NCI-H187 (cell line): ENCODE data around the gene MYL12B.
"Not testable (repeated sequence)": the region's sequence is repeated elsewhere in the genome, so short reads cannot be mapped to it uniquely, and the experiment has no call there.

Source experiments
- DNase-seq, 2 experiments: peaks; one replicate each; lab custom pipeline; 2025; lab: John Stamatoyannopoulos, UW

Gene MYL12B

DNA sequence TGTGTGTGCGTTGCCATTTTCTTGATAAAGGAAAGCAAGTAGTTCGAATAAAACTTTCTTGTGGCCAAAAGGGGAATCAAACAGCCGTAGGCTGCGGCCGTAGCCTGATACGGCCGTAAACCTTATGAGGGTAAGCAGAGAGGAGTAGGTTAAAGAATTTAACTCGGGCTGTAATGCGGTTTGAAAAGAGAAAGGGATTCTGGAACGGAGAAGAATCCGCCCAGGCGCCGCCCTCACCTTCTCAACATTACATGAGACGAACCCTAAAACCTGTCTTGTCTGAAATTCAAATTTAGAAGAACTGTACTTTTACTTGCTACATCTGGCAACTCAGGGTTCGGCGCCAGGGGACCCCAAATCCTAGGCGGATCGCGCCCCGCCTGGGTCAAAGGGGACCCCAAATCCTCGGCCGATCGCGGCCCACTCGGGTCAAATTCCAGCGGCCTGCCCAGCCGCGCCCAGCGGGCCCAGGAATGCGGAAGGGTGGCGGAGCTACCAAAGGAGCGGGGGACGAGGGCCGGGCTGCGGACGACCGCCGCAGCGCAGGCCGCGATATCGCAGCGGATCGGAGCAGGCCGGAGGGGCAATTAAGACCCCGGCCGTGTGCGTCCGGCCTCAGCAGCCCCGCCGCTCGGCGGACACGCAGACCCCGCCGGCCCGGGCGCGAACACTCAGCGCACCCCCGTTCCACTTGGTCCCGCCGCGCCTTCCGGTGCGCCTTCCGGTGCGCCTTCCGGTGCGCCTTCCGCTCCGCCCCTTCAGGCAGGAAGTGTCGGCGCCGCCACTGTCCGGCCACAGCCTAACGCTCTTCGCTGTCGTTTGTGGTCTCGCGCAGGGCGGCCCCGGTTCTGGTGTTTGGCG lies at the start of gene MYL12B:
Gene MYL12B, plus strand, starts transcription at position 761 of the 861 bp plus-strand sequence. CDS start 10,766 bp downstream, outside the sequence.
- peak; percentile 65 to 79 for DNase-seq

DNA sequence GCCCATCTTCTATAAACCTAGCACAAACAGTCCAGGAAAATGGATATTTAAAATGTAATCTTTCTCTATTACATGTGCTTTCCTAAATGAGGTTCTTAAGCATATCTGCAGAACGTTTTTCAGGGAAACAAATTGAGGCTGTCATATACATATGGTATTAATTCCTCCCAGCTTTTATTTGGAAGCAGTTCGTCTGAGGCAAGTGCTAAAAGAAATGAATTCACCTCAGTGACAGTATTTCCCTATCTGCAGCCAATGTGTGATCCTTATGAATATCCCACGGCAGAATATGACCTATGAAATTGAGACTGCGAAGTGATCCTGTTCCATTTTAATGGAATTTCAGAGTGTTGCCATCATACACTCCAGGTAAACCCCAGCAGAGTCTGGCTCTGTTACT lies 49.3 kb upstream of the MYL12B start:
- DNase-seq, result no peak

DNA sequence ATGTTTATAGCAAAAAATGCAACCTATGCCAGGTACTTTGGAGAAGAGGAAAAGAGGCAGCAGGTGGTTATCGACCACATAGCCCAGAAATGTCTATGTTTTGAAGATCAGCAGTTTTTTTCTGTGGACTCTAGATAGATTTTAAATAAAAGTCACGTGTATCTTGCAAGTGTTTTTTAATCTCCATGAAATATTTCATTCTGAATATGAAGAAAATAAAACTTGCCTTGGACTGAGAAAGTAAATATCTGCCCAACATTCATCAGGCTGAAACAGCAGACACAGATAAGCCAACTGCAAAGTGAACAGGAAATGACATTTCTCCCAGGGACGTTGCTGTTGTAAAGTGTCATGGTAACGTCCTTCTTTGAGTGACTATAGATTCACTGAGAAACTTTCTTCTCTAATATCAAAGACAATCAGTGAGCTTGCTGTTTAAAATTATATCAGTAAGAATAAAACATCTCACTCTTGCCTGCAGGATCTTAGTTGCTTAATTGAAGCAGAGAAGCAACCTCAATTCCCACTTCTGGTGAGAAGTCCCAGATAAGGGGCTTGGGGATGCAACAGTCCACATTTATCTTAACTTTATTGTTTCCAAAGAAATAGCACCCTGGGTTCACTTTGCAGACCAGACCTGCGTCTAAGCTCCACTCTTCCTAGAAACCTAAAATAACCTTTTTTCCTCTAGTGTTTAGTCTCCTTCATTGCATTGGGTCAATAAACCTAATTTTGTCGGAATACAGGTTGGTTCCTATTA lies 48.5 kb upstream of the MYL12B start:
- no peak for DNase-seq

DNA sequence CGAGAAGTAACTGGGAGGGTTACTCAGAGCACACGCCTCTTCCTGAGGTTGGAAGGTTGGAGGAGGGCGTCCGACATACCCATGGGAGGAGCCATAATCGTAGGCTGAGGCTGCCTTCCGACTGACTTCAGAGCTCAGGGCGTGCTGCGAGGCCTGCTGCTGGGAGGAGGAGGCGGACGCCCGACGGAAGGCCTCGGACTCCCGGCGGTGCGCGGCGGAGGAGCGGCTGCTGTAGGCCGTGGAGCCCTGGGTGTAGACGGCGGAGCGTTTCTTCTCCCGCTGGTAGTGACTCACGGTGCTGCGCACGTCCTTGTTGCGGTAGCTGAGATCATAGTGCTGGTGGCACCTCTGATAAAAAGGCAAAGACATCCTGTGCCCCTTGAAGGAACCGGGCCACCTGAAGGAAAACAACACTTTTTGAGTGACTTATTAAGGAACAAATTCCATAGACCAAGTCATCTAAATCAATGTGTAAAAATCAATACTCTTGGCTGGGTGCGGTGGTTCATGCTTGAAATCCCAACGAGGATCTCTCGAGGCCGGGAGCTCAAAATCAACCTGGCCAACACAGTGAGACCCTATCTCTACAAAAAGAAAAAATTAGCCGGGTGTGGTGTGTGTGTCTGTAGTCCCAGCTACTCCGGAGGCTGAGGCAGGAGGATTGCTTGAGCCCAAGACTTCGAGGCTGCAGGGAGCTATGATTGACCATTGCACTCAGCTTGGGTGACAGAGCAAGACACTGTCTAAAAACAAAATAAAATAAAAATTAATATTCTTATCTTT lies 46.9 kb upstream of the MYL12B start:
- no peak for DNase-seq

DNA sequence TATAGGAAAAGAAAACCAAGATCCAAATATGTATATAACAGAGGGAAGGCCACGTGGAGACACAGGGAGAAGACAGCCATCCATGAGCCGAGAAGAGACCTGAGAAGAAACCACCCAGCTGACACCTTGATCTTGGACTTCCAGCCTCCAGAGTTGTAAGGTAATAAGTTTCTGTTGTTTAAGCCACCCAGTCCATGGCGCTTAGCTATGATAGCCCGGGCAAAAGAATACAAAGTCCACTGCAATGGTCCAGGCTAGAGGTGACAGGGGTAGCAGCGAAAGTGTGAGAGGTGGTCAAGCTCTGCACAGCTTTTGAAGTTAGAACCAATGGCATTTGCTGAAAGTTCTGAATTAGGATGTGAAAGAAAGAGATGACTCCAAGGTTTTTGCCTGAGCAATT lies 44.9 kb upstream of the MYL12B start:
- DNase-seq, result no peak

DNA sequence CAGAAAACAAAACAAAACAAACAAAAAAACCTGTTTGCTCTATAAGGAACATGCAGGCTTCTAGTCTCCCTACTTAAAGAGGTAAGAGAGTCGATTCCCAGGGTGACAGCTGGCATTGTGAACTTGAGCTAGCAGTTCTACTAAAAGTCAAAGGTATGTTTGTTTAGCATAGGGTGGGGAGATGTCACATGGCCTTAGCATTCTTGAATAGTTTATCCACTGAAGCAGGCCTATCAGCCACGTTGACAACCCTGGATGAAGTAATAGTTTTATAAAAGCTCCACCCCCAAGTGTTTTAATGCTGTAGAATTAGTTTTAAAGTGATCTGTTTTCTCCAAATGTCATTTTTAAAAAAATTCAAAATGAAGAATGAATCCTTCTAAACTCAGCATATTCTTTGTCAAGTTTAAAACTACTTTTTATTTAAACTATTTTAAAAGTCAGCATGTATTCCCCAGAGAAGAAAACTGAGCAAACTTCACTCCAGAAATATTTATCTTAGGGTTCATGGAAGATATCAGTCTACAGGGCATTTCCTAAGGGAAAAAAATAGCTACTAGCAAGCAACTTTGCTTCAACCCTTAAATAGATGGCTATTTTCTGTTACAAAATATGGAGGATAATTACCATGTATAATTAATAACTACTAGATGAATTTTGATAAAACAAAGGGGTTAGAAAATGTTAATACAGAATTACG lies 43.8 kb upstream of the MYL12B start:
- no peak for DNase-seq

DNA sequence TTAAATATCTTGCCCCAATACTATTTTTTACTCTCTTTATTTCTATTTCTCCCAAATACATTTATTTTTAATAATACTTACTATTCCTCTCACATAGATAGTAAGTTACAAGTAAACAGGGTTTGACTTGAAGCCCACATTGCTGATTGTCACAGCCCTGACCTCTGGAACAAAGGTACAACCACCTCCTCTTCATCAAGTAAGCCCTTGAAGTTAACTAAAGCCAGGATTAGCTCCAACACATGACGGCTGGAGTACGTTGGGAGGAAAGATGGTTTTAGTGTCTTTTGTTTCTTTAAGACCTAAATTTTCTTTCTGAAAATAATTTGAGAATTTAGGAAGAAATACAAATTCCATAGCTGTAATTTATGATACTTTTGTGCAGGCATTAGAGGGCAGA lies 43.1 kb upstream of the MYL12B start:
- no peak for DNase-seq

DNA sequence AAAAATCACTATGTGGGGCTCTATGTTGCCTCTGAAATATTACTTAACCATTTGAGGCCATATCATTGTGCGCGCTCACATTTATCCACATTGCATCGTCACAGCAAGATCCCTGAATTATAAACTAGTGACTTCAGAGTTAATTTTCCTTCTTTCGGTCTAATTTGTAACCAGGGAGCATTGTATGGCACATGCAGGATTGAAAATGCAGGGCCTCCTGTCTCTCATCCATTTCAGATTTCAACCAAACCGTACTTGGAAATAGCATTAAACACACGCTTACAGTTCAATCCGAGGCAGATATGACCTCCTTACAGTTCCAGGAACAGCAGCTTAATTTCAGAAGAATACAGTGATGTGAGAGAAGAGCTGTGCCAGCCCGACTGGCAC lies 42.7 kb upstream of the MYL12B start:
- no peak for DNase-seq

DNA sequence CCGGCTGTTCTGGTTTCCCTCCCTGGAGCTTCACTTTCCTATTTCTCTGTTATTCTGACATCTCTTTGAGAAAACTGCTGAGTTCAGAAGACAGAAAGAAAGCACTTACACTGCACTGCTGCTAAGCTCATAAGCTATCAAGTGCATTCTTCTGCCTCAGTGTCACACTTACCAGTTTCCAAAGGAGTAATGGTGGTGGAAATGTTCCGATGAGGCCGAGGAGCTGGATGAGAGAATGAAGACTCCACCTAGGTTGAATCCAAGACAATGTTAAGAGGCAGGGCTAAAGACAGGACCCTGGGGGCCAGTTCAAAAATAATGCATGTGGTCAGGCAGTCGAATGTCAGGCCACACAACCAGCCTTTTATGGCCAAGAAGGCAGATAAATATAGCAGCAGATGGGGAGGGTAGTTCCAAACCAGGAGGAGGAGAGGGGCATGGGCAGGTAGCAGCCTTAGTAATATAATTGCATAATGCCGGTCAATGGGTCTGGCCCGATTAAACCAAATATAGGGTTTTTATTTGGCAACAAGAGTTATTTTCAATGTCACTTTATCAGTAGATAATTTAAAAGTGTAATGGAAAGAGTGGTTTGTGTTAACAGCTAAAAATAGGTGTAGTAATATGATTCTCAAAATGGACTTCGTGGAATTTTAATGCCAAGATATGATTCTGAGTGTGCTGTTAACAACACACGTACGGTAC lies 42.1 kb upstream of the MYL12B start, which contains the start of gene MYOM1:
Gene MYOM1, minus strand, starts transcription at position 338 of the 705 bp plus-strand sequence. CDS start 4,745 bp downstream, outside the sequence.
- DNase-seq, result no peak

DNA sequence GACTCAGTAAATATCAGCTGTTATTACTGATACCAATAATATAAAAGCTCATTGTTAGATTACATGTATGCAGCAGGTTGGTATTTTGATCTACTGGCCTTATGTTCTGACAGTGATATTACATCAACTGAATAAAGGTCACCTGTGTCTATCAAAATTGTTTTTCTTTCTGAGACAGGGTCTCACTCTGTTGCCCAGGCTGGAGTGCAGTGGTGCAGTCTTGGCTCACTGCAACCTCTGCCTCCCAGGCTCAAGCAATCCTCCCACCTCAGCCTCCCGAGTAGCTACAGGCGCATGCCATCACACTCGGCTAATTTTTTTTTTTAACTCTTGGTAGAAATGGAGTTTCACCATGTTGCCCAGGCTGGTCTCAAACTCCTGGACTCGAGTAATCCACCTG lies 41.1 kb upstream of the MYL12B start:
- DNase-seq, result not testable (repeated sequence)

DNA sequence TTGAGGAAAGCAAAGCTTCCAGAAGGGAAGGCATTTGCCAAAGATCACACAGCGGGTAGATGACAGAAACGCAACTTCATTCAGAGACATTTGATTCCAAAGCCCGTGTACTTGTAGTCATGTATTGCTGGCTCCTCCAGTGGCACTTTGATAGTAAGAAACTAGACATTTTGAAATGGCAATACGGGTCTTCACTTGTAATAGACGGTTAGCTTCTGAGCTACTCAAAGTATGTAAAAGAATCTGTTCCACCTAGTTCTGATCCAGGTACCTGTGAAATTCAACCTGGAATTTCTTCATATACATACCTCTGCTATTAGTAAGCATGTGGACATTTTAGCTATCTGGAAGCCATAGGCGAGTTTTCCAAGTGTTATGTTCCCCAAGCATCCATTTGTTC lies 40.4 kb upstream of the MYL12B start:
- DNase-seq, result no peak

DNA sequence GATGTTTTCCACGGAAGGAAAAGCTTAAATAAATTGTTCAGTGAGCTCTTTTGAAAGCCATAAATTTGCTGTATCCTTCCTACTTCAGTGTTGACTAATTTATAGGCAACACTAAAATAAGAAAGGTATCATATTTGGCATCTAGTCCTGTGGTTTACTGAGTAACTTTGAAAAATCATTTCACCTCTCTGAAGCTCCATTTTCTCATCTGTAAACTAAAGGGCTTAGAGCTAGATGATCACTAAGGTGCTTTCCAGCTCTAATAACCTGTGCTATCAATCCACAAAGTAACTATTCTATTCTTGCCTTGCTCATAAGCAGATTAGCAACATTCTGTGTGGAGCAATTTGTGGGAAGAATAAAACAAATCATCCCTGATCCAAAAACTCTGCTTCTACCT lies 38.6 kb upstream of the MYL12B start:
- DNase-seq, result no peak

DNA sequence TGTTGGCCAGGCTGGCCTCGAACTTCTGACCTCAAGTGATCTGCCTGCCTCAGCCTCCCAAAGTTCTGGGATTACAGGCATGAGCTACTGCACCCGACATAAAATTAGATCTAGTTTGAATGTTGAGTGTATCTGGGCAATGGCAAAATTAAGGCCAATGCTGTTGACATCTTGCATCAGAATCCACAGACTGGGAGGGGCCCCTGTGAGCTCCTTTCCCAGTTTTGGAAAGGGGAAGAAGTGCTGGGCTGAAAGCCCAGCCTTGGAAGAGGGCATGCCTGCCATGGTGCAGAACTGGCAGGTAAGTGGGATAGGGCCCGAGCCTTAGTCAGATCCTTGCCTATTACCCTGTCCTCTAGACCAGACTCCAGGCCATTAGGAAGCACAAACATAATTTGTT lies 37.7 kb upstream of the MYL12B start:
- no peak for DNase-seq

DNA sequence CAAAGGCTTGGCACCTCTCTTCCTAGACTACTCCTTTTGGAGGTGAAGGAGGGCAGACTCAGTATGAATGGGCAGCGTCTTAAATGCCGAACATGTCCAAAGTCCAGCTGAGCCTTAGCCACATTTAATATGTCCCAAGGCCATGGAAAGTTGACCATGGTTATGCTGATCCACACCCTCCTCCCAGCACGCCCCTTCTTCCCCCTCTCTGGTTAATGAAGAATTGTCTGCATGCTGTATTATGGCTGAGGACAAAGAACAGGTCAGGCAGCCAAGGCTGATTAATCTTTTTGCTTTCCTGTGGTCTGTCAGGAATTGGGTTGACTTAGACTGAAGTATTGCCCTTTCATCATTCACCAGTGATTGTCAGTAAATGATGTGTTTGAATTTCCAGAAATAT lies 36.3 kb upstream of the MYL12B start:
- DNase-seq, result no peak

DNA sequence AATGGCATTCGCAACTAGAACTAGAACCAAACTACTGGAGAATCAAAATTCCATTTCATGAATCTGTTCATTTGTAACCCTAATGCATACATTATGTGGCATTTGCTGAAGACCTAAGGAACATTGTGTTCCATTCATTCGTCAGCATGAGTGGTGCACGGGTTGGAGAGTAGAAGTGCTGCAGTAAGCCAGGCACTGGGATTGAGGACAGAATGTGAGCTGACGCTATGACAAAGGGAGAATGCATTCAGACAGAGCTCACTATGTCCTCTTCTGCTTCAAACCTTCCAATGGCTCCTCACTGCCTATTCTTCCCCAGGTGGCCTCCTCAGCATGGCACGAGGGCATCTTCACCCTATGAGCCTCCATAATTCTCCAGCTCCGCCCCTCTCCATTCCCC lies 35.9 kb upstream of the MYL12B start:
- no peak for DNase-seq

DNA sequence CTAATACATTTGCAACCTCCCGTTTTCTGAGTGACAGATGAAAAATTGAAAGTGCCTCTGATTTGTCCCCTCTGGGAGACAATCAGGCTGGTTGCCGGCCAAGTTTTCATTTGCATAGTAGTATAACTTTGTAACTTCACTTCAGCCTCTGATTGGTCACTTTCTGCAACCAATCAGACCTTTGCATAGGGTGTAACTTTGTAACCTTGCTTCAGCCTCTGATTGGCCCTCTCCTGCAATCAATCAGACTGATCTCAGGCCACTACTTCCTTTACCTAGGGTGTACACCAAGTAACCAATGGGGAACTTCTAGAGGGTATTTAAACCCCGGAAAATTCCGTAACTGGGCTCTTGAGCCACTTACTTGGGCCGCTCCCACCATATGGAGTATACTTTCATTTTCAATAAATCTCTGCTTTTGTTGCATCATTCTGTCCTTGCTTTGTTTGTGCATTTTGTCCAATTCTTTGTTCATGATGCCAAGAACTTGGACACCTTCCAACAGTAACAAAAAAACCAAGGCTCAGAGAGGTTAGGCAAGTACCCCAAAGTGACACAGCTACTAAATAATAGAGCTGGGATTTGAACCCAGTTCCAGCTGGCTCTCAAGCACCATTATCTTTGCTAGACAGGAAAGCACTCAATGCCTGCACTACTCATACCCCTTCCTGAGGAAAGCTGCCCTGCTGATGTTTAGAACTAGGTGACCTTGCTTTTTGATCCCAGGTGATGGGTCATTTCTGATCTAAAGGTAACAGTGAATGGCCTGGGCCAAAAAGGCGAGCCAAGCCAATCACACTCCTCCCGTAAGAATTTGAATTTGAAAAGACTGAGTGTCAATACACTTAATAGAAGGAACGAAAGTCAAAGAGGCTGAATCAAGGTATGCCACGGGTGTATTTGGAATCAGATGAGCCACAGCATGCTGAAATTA lies 31.3 kb upstream of the MYL12B start:
- DNase-seq, result no peak

DNA sequence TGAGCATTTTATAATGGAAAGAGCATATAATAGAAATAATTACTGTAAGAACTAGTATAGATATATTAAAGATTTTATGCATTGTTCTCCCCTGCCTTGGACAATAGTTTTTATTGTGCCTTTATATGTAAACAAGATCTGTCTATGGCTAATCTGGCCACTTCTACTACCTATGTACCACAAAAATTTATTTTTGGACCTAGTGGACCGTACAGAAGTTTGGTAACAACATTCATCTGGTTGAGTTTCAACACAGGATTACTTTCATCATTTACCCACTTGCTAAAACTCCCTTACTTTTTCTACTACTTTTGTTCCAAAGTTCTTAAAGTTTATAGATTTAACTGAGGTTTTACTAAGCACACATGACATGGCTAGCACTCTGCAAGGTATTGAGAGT lies 28.9 kb upstream of the MYL12B start:
- no peak for DNase-seq

DNA sequence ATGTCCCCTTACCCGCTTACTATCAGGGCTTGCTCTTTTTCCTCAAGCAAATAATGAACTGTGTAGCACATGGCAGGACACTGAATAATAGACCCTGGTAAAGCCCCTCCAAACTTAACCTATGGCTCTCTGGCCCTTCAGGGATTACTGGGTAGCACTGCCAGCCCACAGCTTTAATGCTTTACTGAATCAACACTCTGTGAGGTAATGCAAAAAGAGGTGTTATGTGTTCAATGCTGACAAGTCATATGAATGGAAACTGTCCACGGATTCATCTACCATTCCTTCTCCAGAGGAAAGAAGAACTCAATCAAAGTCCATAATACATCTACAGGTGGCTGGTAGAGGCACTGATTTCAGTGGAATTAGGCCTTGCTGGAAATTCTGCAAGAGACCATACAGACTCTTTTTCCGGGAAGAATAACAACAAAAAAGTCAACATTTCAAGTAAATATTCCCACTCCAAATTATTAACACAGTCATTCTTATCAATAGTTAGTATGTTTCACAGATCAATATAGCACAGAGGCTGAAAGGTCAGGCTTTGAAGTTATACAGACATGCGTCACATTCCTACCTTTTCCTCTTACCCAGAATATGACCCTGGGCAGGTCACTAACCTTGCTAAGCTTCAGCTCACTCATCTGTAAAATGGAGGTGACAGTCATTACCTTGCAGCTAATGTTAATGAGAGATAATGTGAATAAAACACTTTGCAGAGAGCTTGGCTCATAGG lies 28.3 kb upstream of the MYL12B start:
- DNase-seq, result no peak

DNA sequence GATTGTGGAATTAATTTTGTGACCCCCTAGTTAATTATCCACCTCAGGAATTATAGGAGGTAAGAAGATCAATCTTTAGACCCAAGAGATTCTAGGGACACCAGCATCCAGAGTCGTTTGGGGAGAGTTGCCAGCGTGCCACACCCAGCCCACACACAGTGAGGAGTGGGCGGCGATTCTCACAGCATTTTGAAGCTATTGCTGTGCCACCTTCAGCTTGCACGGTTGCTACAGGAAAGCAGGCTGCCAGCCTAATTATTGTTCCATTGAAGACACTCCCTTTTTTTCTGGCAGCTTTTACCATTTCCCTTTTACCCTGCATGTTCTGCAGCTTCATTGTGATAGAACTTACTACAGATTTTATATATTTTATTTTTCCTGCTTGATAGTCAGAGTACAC lies 27.5 kb upstream of the MYL12B start:
- no peak for DNase-seq
